Naive thymus-derived CD8-positive, alpha-beta T cell (primary cell): ENCODE data around the gene SLC25A21. TPM values are rescaled to one million over a fixed set of nuclear protein-coding genes. Genes with fewer than 3 reads are reported as not detected.

Experiments used
- ATAC-seq, 2 donors: fragments of 150-1000 bp; cut with Tn5 transposase in 1 of 2; sonication (Bioruptor Pico), chemical (Tn5 transposase) in 1 of 2; 1 replicate in 1 of 2; 2 replicates in 1 of 2; pipeline ENCODE4 v1.10.0; 2021; ENCODE audit warnings: mild to moderate bottlenecking in 2 of 2, moderate library complexity in 2 of 2
- POLR2A ChIA-PET: fragments of 350-600 bp; sonication (Branson Sonifier 250); formaldehyde crosslinking; loops from one replicate; lab custom pipeline; 2021; ENCODE audit warnings: antibody characterized with exemption; lab: Charles Lee
- DNase-seq, 10 donors: peaks; one replicate each; pipeline versions ENCODE4 v3.0.0 to v3.0.0-alpha.2; 2020 to 2022
- H3K27ac Mint-ChIP-seq, 10 donors: one replicate each; pipeline ENCODE4 v1.8.0; 2020 to 2022; ENCODE audit warnings: mild to moderate bottlenecking in 10 of 10, mixed read lengths in 10 of 10, moderate library complexity in 4 of 10, inconsistent platforms in 1 of 10
- H3K27me3 Mint-ChIP-seq, 5 donors: one replicate each; pipeline ENCODE4 v1.8.0; 2021 to 2022; ENCODE audit warnings: mixed read lengths in 5 of 5
- H3K36me3 Mint-ChIP-seq, 3 donors: one replicate each; pipeline ENCODE4 v1.8.0; 2020 to 2022; ENCODE audit warnings: mixed read lengths in 3 of 3, mild to moderate bottlenecking in 2 of 3, inconsistent platforms in 1 of 3
- H3K4me1 Mint-ChIP-seq, 4 donors: one replicate each; pipeline ENCODE4 v1.8.0; 2021 to 2022; ENCODE audit warnings: mixed read lengths in 4 of 4
- H3K4me3 Mint-ChIP-seq, 10 donors: one replicate each; pipeline ENCODE4 v1.8.0; 2020 to 2022; ENCODE audit warnings: mild to moderate bottlenecking in 10 of 10, mixed read lengths in 10 of 10, moderate library complexity in 6 of 10, inconsistent platforms in 1 of 10
- H3K9me3 Mint-ChIP-seq, 9 donors: one replicate each; pipeline ENCODE4 v1.8.0; 2020 to 2022; ENCODE audit warnings: mixed read lengths in 9 of 9, mild to moderate bottlenecking in 3 of 9, inconsistent platforms in 1 of 9, moderate library complexity in 1 of 9
- polyA plus RNA-seq, 3 donors: library from polyadenylated mRNA; unstranded; fragments of 300-500 nt; fragmentation: Illumina TruSeq; gene quantifications; one replicate each; pipeline ENCODE4 v1.2.3, GENCODE V29; 2021
- total RNA-seq, 8 experiments: library from RNA in 2 of 8; stranded (reverse) in 2 of 8; gene quantifications; one replicate each; pipeline ENCODE4 v1.2.3 and lab custom pipeline; 2021 to 2026

Gene SLC25A21
- total and polyA plus RNA-seq, 5 experiments from 2014 or later = not detected

DNA sequence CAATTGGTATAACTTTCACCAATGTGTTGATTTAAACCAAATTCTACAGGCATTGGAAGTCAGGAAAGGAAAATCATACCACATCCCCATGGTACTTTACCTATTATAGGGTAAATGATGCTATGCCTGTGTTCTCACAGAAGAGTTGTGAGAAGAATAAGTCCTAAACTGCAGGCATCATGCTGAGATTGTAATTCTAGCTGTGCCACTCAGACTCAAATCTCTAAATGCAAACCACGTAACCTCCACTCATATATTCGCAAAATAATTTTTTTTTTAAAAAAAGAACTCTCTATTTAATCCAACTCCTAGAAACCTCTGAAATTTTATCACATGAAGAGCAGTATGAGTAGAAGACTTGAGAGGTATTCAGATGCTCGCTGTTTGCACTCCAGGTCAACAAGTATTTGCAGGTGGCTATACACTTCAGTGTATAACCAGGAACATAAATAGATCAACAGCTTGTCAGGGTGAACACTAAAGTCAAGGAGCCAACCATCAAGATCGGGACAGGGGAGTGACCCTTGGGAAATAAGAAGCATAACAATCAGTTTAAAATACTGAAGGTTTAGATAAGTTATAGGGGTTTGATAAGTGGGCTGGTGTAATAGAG, 110.1 kb downstream of the SLC25A21 start:
- peaks cover 0 to 21% (median 2%) of the 10 kb centered on the region in 9 donors for H3K9me3 Mint-ChIP-seq
- no peak overlapping the region for H3K4me3 Mint-ChIP-seq
- H3K27ac Mint-ChIP-seq = no peak overlapping the region
- H3K27me3 Mint-ChIP-seq = no peaks in the 10 kb centered on the region
- ATAC-seq (no peak), DNase-seq (no peak)
- POLR2A ChIA-PET = no interaction called here
- no peaks in the 10 kb centered on the region for H3K4me1 Mint-ChIP-seq
- peaks cover 0 to 6% (median 0%) of the 10 kb centered on the region in 3 donors for H3K36me3 Mint-ChIP-seq

DNA sequence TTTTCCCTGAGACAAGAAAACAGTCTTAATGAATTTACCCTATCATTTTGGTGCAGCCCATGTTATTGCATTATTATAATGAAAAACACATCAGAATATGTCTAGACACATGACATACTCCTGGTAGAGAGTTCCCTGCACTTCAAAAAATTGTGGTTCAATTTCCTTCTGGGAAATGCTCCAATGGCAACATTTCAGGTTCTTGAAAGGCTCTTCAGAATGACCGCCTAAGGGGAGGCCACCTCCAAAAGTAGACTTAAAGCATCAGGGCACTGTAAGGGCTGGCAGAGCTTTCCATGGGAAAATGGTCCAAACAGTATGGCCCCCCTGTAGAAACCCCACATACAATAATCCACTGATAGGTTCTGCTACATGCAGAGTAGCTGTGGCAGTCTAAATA, 110.7 kb downstream of the SLC25A21 start:
- Mint-ChIP-seq H3K27me3 (no peaks in the 10 kb centered on the region), H3K4me1 (no peaks in the 10 kb centered on the region), H3K36me3 (peaks cover 0 to under 1% (median 0%) of the 10 kb centered on the region in 3 donors), H3K9me3 (peaks cover 0 to 21% (median under 1%) of the 10 kb centered on the region in 9 donors), H3K27ac (no peak overlapping the region), H3K4me3 (no peak overlapping the region)
- POLR2A ChIA-PET = no interaction called here
- no peak for DNase-seq
- no peak for ATAC-seq

DNA sequence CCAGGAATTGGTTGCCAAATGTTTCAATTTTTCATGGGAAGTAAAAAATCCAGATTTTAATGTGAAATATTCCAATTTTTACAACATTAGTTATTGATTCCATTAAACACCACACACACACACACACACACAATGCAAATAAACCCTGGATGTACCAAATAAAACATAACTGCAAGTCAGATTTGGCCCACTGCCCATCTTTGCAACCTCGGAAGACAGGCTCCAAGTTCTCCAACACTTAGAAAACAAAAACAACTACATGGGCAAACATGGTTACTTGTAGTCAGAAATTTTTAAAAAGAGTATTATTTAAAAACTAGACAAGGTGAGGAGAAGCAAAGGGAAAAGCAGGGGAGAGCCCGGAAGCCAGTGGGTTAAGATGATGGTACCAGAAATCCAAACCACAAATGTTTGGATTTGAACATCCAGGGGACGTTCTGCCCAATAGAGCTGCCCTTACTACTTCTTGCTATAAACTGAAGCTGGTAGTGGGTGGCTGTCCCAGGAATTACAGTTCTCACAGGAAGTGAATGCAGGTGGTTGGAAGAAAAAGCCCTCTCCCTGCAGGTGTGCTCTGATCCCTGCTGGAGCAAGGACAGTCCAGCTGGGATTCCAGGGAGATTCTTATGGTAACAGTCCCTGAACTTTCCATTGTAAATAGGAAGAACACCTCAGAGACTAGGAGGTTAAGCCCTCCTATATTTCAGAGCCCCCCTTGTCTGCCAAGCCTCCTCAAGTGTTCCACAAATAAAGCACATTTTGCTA, 111.7 kb downstream of the SLC25A21 start:
- DNase-seq (no peak), ATAC-seq (no peak)
- no peaks in the 10 kb centered on the region for H3K4me1 Mint-ChIP-seq
- no peaks in the 10 kb centered on the region for H3K27me3 Mint-ChIP-seq
- H3K4me3 Mint-ChIP-seq = no peak overlapping the region
- H3K9me3 Mint-ChIP-seq = peaks cover 0 to 21% (median 2%) of the 10 kb centered on the region in 9 donors
- no peak overlapping the region for H3K27ac Mint-ChIP-seq
- POLR2A ChIA-PET = no interaction called here
- H3K36me3 Mint-ChIP-seq = no peaks in the 10 kb centered on the region

DNA sequence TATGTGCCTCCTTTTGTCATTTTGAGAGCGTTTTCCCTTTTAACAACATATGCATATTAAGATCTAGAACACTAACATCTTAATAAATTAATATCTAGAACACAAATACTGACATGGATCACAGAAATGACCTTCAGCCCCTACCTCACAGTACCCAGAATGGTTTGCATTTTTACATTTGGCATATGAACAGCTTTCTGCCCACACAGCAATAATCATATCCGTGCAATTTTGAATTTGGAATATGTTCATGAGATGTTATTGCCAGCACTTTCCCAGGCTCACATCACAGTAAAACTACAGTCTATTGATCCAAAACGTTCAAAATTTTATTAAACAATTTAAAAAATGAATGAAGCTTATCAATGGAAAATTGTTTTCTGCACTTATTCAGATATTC, 114.6 kb downstream of the SLC25A21 start:
- H3K9me3 Mint-ChIP-seq = peaks cover 0 to 17% (median 3%) of the 10 kb centered on the region in 9 donors
- no peaks in the 10 kb centered on the region for H3K4me1 Mint-ChIP-seq
- no peaks in the 10 kb centered on the region for H3K27me3 Mint-ChIP-seq
- no peak overlapping the region for H3K27ac Mint-ChIP-seq
- DNase-seq (no peak), ATAC-seq (no peak)
- POLR2A ChIA-PET = no interaction called here
- H3K4me3 Mint-ChIP-seq = no peak overlapping the region
- H3K36me3 Mint-ChIP-seq = no peaks in the 10 kb centered on the region

DNA sequence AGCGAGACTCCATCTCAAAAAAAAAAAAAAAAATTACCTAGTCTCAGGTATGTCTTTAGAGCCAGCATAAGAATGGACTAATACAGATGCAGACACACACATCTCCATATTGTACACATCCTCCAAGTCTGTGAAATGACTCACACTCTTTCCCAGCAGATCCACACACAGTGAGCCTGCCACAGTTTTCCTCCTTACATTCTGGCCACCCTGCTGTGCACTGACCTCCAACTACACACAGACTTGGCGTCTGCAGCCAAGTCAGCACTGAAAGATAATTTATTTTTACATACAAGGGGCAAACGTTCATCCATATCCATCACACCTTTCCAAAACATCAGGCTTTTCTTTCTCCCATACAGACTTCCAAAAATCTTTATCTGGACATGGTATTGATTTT, 115.9 kb downstream of the SLC25A21 start:
- H3K9me3 Mint-ChIP-seq = peaks cover 0 to 10% (median 3%) of the 10 kb centered on the region in 9 donors
- no peak for DNase-seq
- H3K36me3 Mint-ChIP-seq = no peaks in the 10 kb centered on the region

DNA sequence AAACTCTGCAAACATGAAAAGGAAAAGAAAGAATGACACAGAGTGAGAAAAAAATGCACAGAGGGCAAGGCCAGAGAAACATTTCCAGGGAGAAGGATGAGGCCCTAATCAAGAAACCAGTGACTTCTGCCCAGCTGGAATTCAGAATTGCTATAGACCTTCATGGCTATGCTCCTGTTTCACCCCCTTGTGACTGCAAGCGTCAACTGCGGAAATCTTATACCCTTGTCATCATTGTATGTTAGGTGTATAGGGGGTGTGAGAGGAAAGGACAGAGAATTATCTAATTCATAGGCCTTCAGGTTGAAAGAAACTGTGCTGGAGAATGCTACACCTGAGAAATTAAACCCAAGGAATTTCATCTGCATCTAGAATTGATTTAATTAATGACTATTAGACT, 117.5 kb downstream of the SLC25A21 start:
- Mint-ChIP-seq H3K4me3 (no peak overlapping the region), H3K36me3 (no peaks in the 10 kb centered on the region)

More for the DNA sequence above, 115.9 kb downstream of the SLC25A21 start:
- Mint-ChIP-seq H3K27me3 (no peaks in the 10 kb centered on the region), H3K27ac (no peak overlapping the region), H3K4me3 (no peak overlapping the region), H3K4me1 (no peaks in the 10 kb centered on the region)
- no peak for ATAC-seq
- POLR2A ChIA-PET = no interaction called here

DNA sequence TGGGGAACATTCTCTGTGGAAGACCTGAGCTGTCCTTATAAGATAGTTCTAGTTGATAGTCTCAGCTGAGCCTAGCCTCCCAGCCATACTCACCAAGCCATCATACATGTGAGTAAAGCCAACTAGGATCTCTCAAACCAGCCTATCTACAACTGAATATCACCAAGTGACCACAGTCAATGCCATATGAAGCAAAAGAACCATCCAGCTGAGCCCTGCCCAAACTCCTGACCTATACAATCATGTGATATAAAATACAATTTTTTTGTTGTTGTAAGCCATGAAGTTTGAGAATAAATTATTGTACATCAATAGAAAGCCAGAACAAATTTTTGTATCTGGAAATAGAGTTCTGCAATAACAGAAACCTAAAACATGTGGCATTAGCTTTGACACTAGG, 118.3 kb downstream of the SLC25A21 start:
- POLR2A ChIA-PET = no interaction called here
- Mint-ChIP-seq H3K27ac (no peak overlapping the region), H3K4me1 (no peaks in the 10 kb centered on the region), H3K36me3 (no peaks in the 10 kb centered on the region), H3K9me3 (peaks cover 0 to 10% (median 3%) of the 10 kb centered on the region in 9 donors), H3K4me3 (no peak overlapping the region), H3K27me3 (peaks cover 0 to 4% (median 0%) of the 10 kb centered on the region in 5 donors)
- ATAC-seq (no peak), DNase-seq (no peak)

More for the DNA sequence above, 117.5 kb downstream of the SLC25A21 start:
- H3K27ac Mint-ChIP-seq = peak overlapping the region in 1 of 10 donors; percentile 17
- DNase-seq = no peak
- peaks cover 0 to 10% (median 3%) of the 10 kb centered on the region in 9 donors for H3K9me3 Mint-ChIP-seq
- no peak for ATAC-seq
- no peaks in the 10 kb centered on the region for H3K4me1 Mint-ChIP-seq
- POLR2A ChIA-PET = no interaction called here
- peaks cover 0 to 4% (median 0%) of the 10 kb centered on the region in 5 donors for H3K27me3 Mint-ChIP-seq

DNA sequence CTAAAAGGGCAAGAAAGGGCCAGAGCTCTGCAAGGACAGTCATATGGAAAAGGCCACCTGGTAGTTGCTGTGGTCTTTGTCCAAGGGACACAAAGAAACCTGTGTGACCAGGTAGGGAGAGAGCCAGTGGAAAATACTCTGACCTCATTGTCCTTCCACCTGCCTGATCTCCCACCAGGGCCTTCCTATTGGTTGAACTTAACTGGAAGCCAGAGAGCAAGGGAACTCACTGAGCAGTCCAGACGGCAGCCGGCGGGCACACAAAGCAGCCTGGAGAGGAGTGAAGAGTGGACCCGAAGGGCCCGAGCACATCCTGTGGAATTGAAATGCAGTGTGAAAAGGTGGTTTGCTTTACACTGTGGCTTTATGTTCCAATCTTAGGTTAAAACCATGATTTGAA, 120.7 kb downstream of the SLC25A21 start:
- no peak overlapping the region for H3K27ac Mint-ChIP-seq
- H3K4me1 Mint-ChIP-seq = no peaks in the 10 kb centered on the region
- peaks cover 0 to 10% (median 3%) of the 10 kb centered on the region in 9 donors for H3K9me3 Mint-ChIP-seq
- H3K27me3 Mint-ChIP-seq = peaks cover 0 to 10% (median 0%) of the 10 kb centered on the region in 5 donors
- H3K4me3 Mint-ChIP-seq = no peak overlapping the region
- H3K36me3 Mint-ChIP-seq = no peaks in the 10 kb centered on the region
- ATAC-seq = no peak
- no peak for DNase-seq
- POLR2A ChIA-PET = no interaction called here

DNA sequence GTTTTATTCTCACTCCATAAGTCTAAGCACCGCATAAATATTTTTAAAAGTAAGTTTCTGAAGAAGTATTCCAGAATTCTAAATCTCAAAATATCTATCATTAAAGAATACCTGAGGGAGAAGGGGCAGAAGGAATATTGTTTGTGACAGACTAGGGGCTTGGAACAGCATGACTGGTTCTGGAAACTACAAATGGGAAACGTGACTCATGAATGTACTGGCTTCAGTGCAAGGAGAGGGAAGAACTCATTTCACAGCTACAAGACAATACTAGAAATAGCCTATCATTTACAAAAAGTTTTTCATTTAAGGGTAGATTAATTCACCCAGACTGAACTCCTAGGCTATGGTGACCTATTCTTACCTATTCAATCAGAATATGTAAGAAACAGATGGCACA, 121.3 kb downstream of the SLC25A21 start:
- Mint-ChIP-seq H3K4me1 (no peaks in the 10 kb centered on the region), H3K9me3 (peaks cover 0 to 10% (median 3%) of the 10 kb centered on the region in 9 donors), H3K27me3 (peaks cover 0 to 11% (median 0%) of the 10 kb centered on the region in 5 donors), H3K36me3 (no peaks in the 10 kb centered on the region), H3K27ac (no peak overlapping the region), H3K4me3 (no peak overlapping the region)
- POLR2A ChIA-PET = no interaction called here
- ATAC-seq = no peak
- DNase-seq = no peak

DNA sequence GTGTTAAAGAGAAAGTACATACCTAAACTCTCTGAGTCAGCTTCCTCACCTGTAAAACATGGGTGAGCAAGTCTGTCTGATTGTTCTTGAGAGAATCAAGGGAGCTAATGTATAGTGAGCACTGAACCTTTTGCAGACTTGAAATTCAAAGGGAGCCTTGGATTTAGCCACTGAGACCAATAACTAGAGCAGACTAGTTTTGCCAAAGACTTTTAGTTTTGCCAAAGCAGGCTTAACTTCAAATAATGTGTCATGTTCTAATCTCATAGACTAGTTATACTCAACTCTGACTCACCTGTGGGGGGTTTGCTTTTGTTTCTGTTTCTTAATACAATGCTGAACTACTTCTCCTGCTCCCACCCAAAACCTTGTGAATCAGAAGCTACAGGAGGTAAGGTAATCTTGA, 123.7 kb downstream of the SLC25A21 start:
- H3K4me1 Mint-ChIP-seq = no peaks in the 10 kb centered on the region
- no peak overlapping the region for H3K27ac Mint-ChIP-seq
- no peaks in the 10 kb centered on the region for H3K36me3 Mint-ChIP-seq
- H3K9me3 Mint-ChIP-seq = peaks cover 0 to 4% (median 0%) of the 10 kb centered on the region in 9 donors
- H3K4me3 Mint-ChIP-seq = no peak overlapping the region
- DNase-seq = no peak
- ATAC-seq = no peak
- H3K27me3 Mint-ChIP-seq = peaks cover 0 to 11% (median 0%) of the 10 kb centered on the region in 5 donors
- POLR2A ChIA-PET = no interaction called here

DNA sequence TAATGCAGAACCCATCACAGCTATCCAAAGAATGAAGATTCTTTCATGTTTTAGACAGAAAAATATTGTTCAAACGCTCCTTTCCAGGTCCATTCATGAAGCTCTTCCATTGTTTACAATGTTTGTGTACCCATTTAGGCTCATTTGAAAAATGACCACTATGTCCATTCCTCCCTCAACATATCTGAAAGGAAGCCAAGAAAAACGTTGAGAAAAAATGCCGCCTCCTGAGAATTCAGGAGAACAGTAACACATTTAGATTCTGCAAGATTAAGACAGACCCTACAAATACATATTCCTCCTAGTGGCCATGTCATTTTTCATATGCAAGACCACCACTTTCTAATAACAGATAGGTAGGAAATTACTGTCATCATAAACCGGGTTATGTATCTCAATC, 124.4 kb downstream of the SLC25A21 start:
- peaks cover 0 to 8% (median 2%) of the 10 kb centered on the region in 9 donors for H3K9me3 Mint-ChIP-seq
- no peak overlapping the region for H3K4me3 Mint-ChIP-seq
- no peak for ATAC-seq
- DNase-seq = no peak
- peaks cover 0 to 11% (median 0%) of the 10 kb centered on the region in 5 donors for H3K27me3 Mint-ChIP-seq
- POLR2A ChIA-PET = no interaction called here
- no peaks in the 10 kb centered on the region for H3K4me1 Mint-ChIP-seq
- H3K27ac Mint-ChIP-seq = no peak overlapping the region
- H3K36me3 Mint-ChIP-seq = no peaks in the 10 kb centered on the region

DNA sequence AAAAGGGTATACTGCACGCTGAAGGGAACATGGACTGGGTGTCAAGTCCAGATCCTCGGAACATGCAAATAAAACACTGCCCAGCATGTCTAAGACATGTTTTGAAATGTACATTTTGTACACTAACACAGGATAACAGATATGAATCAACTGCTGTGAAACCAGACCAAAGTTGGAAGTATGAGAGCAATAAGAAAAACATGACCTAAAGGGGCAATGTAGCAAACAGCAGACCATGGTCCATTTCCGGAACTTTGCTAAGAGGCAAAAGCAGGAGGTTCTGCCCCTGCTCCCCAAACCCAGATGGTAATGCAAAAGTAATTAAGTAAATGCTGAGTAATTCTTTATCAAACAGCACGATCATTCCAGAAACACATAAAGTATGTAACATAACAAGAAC, 125.2 kb downstream of the SLC25A21 start:
- no peaks in the 10 kb centered on the region for H3K36me3 Mint-ChIP-seq
- DNase-seq = no peak
- no peak for ATAC-seq
- POLR2A ChIA-PET = no interaction called here
- H3K27me3 Mint-ChIP-seq = peaks cover 0 to 11% (median 0%) of the 10 kb centered on the region in 5 donors
- H3K4me3 Mint-ChIP-seq = no peak overlapping the region
- H3K27ac Mint-ChIP-seq = no peak overlapping the region
- no peaks in the 10 kb centered on the region for H3K4me1 Mint-ChIP-seq
- peaks cover 0 to 9% (median 2%) of the 10 kb centered on the region in 9 donors for H3K9me3 Mint-ChIP-seq

DNA sequence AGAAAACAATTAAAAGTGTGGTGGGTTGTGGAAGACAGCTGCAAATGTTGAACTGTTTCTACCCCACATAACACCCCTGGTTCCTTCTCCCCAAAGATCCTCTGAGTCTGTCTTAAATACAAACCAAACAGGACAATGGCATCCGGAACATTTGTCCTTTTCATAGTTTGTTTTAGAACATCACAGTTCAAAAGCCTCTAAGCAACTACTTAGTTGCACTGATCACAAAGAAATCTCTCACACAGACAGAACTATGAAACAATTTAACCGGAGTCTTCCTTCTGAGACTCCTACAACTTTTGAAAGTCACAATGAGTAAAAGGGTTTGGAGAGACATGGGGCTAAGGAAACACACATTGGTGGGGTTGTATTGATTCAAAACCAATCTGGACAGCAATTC, 125.6 kb downstream of the SLC25A21 start:
- no peak for DNase-seq
- Mint-ChIP-seq H3K4me3 (no peak overlapping the region), H3K9me3 (peaks cover 0 to 9% (median 2%) of the 10 kb centered on the region in 9 donors), H3K36me3 (no peaks in the 10 kb centered on the region), H3K4me1 (no peaks in the 10 kb centered on the region), H3K27me3 (peaks cover 0 to 11% (median 0%) of the 10 kb centered on the region in 5 donors), H3K27ac (no peak overlapping the region)
- ATAC-seq = no peak
- POLR2A ChIA-PET = no interaction called here
